K562 (cell line): Measurements from ENCODE around the gene NXNL2.

Source experiments
- EP300 ChIP-seq: IDR thresholded peaks from 2 replicates; pipeline ENCODE4 v1.6.1; 2012; ENCODE audit warnings: low read length, improper control_type of control experiment
- GABPB1 ChIP-seq: sonication (generic); formaldehyde crosslinking; IDR thresholded peaks from 2 replicates; pipeline ENCODE4 v1.8.0; 2022; ENCODE audit warnings: mild to moderate bottlenecking, missing genetic modification reagents
- MED1 ChIP-seq: sonication (generic); formaldehyde crosslinking; IDR thresholded peaks from 2 replicates; pipeline ENCODE4 v1.8.1; 2023; ENCODE audit warnings: missing genetic modification reagents, borderline replicate concordance
- RAD21 ChIP-seq, 2 experiments: fragments of 250-450 bp in 1 of 2; fragments of 450-650 bp in 1 of 2; sonication (Bioruptor Pico) in 1 of 2; formaldehyde crosslinking in 1 of 2; IDR thresholded peaks in 1 of 2; conservative IDR thresholded peaks in 1 of 2; 2 replicates each; pipeline versions ENCODE4 v1.4.0 to v1.8.0; 2020 to 2022; ENCODE audit warnings: mild to moderate bottlenecking in 2 of 2, moderate library complexity in 1 of 2
- SMARCA4 ChIP-seq: fragments of 450-650 bp; IDR thresholded peaks from 2 replicates; pipeline ENCODE4 v1.6.1; 2016
- TEAD4 ChIP-seq, 2 experiments: sonication (generic) in 1 of 2; formaldehyde crosslinking in 1 of 2; IDR thresholded peaks; 2 replicates each; pipeline versions ENCODE4 v1.6.1 to v1.8.0; 2012 to 2022; ENCODE audit warnings: borderline replicate concordance in 1 of 2, inconsistent platforms in 1 of 2, low read length in 1 of 2, mild to moderate bottlenecking in 1 of 2, missing genetic modification reagents in 1 of 2
- ZBTB8A ChIP-seq: fragments of 450-650 bp; IDR thresholded peaks from 2 replicates; pipeline ENCODE4 v1.6.1; 2018; ENCODE audit warnings: mild to moderate bottlenecking, moderate library complexity; ENCODE audit not compliant: partially characterized antibody
- TF ChIP-seq, protein P1 (sequence below), 2 experiments: fragments of 450-650 bp; formaldehyde crosslinking in 1 of 2; IDR thresholded peaks; 2 replicates each; pipeline versions ENCODE4 v1.4.0 to v1.6.1; 2014 to 2020; ENCODE audit warnings: mild to moderate bottlenecking in 2 of 2, borderline replicate concordance in 1 of 2, low read depth in 1 of 2
- TF ChIP-seq, protein P2 (sequence below), 3 experiments: IDR thresholded peaks in 2 of 3; conservative IDR thresholded peaks in 1 of 3; 2 replicates each; pipeline ENCODE4 v1.5.1; 2011 to 2012; ENCODE audit warnings: low read length in 3 of 3, mild to moderate bottlenecking in 3 of 3, control low read depth in 2 of 3, improper control_type of control experiment in 1 of 3, inconsistent platforms in 1 of 3, low read depth in 1 of 3, mixed read lengths in 1 of 3, moderate library complexity in 1 of 3; ENCODE audit not compliant: insufficient read depth in 2 of 3

DNA sequence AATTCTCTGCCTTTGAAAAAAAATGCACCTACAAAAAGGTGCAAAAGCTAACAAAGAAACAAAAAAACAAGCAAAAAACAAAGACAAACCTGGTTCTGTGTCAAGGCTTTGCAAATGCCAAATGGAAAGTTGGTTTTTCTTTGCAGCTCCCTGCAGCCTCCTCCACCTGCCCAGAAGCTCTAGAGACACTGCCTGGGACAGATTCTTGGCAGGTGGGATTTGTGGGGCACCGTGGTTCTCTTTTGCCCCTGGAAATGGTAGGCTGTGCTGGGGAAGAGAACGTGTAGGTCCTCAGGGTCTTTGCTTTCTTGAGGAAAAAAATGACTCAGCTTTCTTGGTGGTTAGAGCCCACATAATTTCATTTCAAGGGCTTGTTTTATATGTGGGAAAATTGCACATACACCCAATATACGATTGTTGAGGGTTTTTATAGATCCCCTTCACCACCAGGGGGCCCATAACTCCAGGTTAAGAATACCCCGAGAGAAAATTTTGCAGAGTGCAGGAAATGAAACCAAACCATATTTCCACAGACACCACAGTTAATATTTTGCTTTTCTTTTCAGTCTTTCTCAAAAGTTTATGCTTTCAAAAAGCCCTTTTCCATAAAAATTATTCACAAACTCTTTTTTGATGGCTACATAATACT lies 58.7 kb downstream of the NXNL2 start:
- TF ChIP-seq SMARCA4 (no peak), RAD21 (CRISPR knock-in tag; conservative IDR thresholded peaks at IDR 0.05 in 1 of 2, IDR thresholded peaks at IDR 0.05 in 1 of 2) (peak; percentile 76 to 77), TEAD4 (IDR thresholded peaks at IDR 0.05; ENCODE audit: low read length) (no peak), TEAD4 (CRISPR knock-in tag; IDR thresholded peaks at IDR 0.05; ENCODE audit: borderline replicate concordance) (no peak), EP300 (no peak), ZBTB8A (no peak), MED1 (no peak), GABPB1 (CRISPR knock-in tag) (no peak)
- TF ChIP-seq, protein P1, sequence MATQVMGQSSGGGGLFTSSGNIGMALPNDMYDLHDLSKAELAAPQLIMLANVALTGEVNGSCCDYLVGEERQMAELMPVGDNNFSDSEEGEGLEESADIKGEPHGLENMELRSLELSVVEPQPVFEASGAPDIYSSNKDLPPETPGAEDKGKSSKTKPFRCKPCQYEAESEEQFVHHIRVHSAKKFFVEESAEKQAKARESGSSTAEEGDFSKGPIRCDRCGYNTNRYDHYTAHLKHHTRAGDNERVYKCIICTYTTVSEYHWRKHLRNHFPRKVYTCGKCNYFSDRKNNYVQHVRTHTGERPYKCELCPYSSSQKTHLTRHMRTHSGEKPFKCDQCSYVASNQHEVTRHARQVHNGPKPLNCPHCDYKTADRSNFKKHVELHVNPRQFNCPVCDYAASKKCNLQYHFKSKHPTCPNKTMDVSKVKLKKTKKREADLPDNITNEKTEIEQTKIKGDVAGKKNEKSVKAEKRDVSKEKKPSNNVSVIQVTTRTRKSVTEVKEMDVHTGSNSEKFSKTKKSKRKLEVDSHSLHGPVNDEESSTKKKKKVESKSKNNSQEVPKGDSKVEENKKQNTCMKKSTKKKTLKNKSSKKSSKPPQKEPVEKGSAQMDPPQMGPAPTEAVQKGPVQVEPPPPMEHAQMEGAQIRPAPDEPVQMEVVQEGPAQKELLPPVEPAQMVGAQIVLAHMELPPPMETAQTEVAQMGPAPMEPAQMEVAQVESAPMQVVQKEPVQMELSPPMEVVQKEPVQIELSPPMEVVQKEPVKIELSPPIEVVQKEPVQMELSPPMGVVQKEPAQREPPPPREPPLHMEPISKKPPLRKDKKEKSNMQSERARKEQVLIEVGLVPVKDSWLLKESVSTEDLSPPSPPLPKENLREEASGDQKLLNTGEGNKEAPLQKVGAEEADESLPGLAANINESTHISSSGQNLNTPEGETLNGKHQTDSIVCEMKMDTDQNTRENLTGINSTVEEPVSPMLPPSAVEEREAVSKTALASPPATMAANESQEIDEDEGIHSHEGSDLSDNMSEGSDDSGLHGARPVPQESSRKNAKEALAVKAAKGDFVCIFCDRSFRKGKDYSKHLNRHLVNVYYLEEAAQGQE (IDR thresholded peaks at IDR 0.05; ENCODE audit: borderline replicate concordance): peak; percentile 74; the same call in 1 of the 2 replicates
- TF ChIP-seq, protein P1 (CRISPR knock-in tag; IDR thresholded peaks at IDR 0.05; ENCODE audit: low read depth): no peak
- TF ChIP-seq, protein P2, sequence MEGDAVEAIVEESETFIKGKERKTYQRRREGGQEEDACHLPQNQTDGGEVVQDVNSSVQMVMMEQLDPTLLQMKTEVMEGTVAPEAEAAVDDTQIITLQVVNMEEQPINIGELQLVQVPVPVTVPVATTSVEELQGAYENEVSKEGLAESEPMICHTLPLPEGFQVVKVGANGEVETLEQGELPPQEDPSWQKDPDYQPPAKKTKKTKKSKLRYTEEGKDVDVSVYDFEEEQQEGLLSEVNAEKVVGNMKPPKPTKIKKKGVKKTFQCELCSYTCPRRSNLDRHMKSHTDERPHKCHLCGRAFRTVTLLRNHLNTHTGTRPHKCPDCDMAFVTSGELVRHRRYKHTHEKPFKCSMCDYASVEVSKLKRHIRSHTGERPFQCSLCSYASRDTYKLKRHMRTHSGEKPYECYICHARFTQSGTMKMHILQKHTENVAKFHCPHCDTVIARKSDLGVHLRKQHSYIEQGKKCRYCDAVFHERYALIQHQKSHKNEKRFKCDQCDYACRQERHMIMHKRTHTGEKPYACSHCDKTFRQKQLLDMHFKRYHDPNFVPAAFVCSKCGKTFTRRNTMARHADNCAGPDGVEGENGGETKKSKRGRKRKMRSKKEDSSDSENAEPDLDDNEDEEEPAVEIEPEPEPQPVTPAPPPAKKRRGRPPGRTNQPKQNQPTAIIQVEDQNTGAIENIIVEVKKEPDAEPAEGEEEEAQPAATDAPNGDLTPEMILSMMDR (IDR thresholded peaks at IDR 0.05 in 2 of 3, conservative IDR thresholded peaks at IDR 0.05 in 1 of 3; ENCODE audit: insufficient read depth in 2 of 3, low read depth in 1 of 3, low read length in 3 of 3): peak; percentile 43 to 70 (median 51); a peak in 4 of 6 replicates
